Upper lobe of left lung (tissue), 4 donors: ENCODE measurements around the gene CDH18.

ENCODE experiments used
- CTCF ChIP-seq, 6 experiments: fragments of 450-650 bp in 4 of 6; fragments of 200-600 bp in 2 of 6; sonication (generic) in 2 of 6; IDR thresholded peaks; one replicate each; pipeline ENCODE4 v1.5.1; 2016 to 2019; ENCODE audit warnings: antibody characterized with exemption in 6 of 6
- EP300 ChIP-seq, 4 donors: sonication (generic); formaldehyde crosslinking; IDR thresholded peaks; one replicate each; pipeline ENCODE4 v1.5.1; 2017; ENCODE audit warnings: antibody characterized with exemption in 4 of 4, control low read depth in 2 of 4
- POLR2A ChIP-seq, 4 donors: fragments of 450-650 bp; IDR thresholded peaks; one replicate each; pipeline ENCODE4 v1.5.1; 2016 to 2017; ENCODE audit warnings: antibody characterized with exemption in 4 of 4, mild to moderate bottlenecking in 2 of 4

- no peak for TF ChIP-seq CTCF (IDR thresholded peaks at IDR 0.05)
- no peak for TF ChIP-seq EP300 (IDR thresholded peaks at IDR 0.05)
- no peak for TF ChIP-seq POLR2A (IDR thresholded peaks at IDR 0.05)
These were observed 42.1 kb upstream of the CDH18 start for GRCh38 chr5:20030125-20030524.
